GM12872 (cell line): ENCODE measurements around the gene HES2.

Experiments
- CTCF ChIP-seq: IDR thresholded peaks from 3 replicates; pipeline ENCODE4 v1.5.1; 2011; ENCODE audit warnings: low read depth, mild to moderate bottlenecking, low read length, moderate library complexity; ENCODE audit not compliant: insufficient read depth

The HES2 gene

GRCh38 chr1:6423321-6423999 is 3.7 kb upstream of the HES2 start:
- peak; percentile 90 for TF ChIP-seq CTCF

- TF ChIP-seq CTCF: no peak
Observed at GRCh38 chr1:6421266-6421665, 1.5 kb upstream of the HES2 start.

- no peak for TF ChIP-seq CTCF
Observed at GRCh38 chr1:6420454-6421042, 829 bp upstream of the HES2 start.

GRCh38 chr1:6419397-6419803 is 319 bp downstream of the HES2 start:
- no peak for TF ChIP-seq CTCF

GRCh38 chr1:6418668-6419396 is 887 bp downstream of the HES2 start:
- no peak for TF ChIP-seq CTCF

- TF ChIP-seq CTCF: no peak
Observed at GRCh38 chr1:6417961-6418667, 1.6 kb downstream of the HES2 start.

GRCh38 chr1:6416906-6417305 is 2.8 kb downstream of the HES2 start:
- no peak for TF ChIP-seq CTCF
